ENCODE measurements around the gene SPINK1. TPM values are rescaled to one million over a fixed set of nuclear protein-coding genes. Genes with fewer than 3 reads are reported as not detected.

SPINK1 gene
- total and polyA plus RNA-seq, 9 of the 15 experiments (the other 6 are each of a cell fraction or from before 2014, with no cell fraction given): 0.45 to 2.2 (median 0.65) TPM; not detected in 1

- TF ChIP-seq FOS (IDR thresholded peaks at IDR 0.05; ENCODE audit: extremely low read depth, insufficient read length): no peak
These were observed 29.2 kb upstream of the SPINK1 start (continued) for GRCh38 chr5:147860641-147861025.

DNA sequence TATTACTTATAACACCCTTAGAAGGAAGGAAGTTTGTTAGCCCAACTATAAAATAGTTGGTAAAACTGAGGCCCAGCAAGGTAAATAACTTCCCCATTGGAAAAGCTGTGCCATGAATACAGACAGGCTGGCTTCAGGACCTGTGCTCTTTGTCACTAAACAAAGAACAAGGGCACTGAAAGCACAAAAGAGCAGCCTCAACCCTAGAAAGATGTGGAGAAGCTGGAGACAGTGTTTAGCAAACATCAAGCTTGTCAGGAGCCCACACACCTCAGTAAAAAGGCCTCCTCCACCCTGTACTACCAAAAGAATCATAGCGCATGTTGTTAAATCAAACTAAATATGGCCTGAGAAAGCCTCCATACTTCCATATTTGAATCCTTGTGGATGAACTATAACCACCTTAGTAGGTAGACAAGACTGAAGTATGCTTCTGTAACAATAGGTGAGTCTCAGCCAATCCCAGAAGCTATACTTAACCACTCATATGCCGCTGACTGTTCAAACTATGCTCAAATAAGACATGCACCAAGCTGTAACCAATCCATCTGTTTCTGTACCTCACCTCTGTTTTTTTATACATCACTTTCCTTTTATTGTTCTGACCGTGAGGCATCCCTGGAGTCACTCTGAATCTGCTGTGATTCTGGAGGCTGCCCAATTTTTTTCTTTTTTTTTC is 28.6 kb upstream of the SPINK1 start:
- FAIRE-seq (no peak), DNase-seq (ENCODE audit: extremely low read depth in 1 of 4, low spot score in 3 of 4) (no peak), ATAC-seq (no peak)
- no peak overlapping the region for H2AFZ ChIP-seq (ENCODE audit: low read depth, low read length)
- no peaks in the 10 kb centered on the region for H4K20me1 ChIP-seq (replicated peaks; ENCODE audit: control insufficient read depth, insufficient read depth, low read length)
- 0% methylated on average over 3 of the region's 3 CpGs for WGBS (ENCODE audit: insufficient coverage, low coverage, missing lambda C conversion rate)
- ChIA-PET CTCF (ENCODE audit: low intra/inter-chr PET ratio) (interaction anchor here (0.7 kb wide), 1 partner anchor 598 kb away, joined by 3 read pairs; no protein-coding TSS in a partner anchor), POLR2A (no interaction called here)
- H3K36me3 ChIP-seq (ENCODE audit: control insufficient read depth, insufficient read depth, low read length): no peaks in the 10 kb centered on the region
- no peak for TF ChIP-seq KAT8 (IDR thresholded peaks at IDR 0.05; ENCODE audit: low read depth)
- no peak for TF ChIP-seq HEY1 (CRISPR knock-in tag; IDR thresholded peaks at IDR 0.05; ENCODE audit: borderline replicate concordance)
- no peak for TF ChIP-seq ZNF175 (CRISPR knock-in tag; IDR thresholded peaks at IDR 0.05; ENCODE audit: low read depth)
- no peak for TF ChIP-seq TEAD2 (tag; IDR thresholded peaks at IDR 0.05)
- TF ChIP-seq BRD4 (IDR thresholded peaks at IDR 0.05): no peak
- TF ChIP-seq PYGO2 (tag; IDR thresholded peaks at IDR 0.05): no peak
- no peak for TF ChIP-seq PTTG1 (tag; IDR thresholded peaks at IDR 0.05; ENCODE audit: low read depth)
- TF ChIP-seq ZNF830 (CRISPR knock-in tag; IDR thresholded peaks at IDR 0.05): no peak
- no peak for TF ChIP-seq RB1 (IDR thresholded peaks at IDR 0.05; ENCODE audit: low read depth)
- in situ Hi-C loops (cut with MboI): no loop called here
- no peak overlapping the region for H3K27ac ChIP-seq (ENCODE audit: extremely low read depth, low read depth, low read length)
- H3K27me3 ChIP-seq (ENCODE audit: control insufficient read depth in 2 of 2, insufficient read depth in 2 of 2, low read length in 2 of 2): no peaks in the 10 kb centered on the region
- H3K79me2 ChIP-seq (ENCODE audit: control insufficient read depth, insufficient read depth, low read length): no peaks in the 10 kb centered on the region
- H3K9ac ChIP-seq (ENCODE audit: insufficient read depth in 1 of 2, low read depth in 2 of 2, low read length in 2 of 2): no peak overlapping the region
- intact Hi-C loops (cut with micrococcal nuclease): loop anchor here (10.0 kb wide), 1 partner anchor 585 kb away; no protein-coding TSS in a partner anchor
- no peaks in the 10 kb centered on the region for H3K4me1 ChIP-seq (replicated peaks in 1 of 2; ENCODE audit: control insufficient read depth in 2 of 2, insufficient read depth in 2 of 2, low read length in 2 of 2)
- no peaks in the 10 kb centered on the region for H3K9me1 ChIP-seq (ENCODE audit: control insufficient read depth, insufficient read depth, low read length)
- BruUV-seq (replicated peaks): no TSS peak
- no peak overlapping the region for H3K4me3 ChIP-seq
- no peaks in the 10 kb centered on the region for H3K9me3 ChIP-seq (replicated peaks; ENCODE audit: control insufficient read depth, insufficient read depth, low read depth, low read length)
- no peak overlapping the region for H3K4me2 ChIP-seq (ENCODE audit: insufficient read depth, low read length)

Measured in K562 (cell line).